GM12878 (cell line): Measurements from ENCODE around the gene ABL1. TPM values are rescaled to one million over a fixed set of nuclear protein-coding genes. Genes with fewer than 3 reads are reported as not detected.

Experiments used
- ATAC-seq: fragments of 200-7000 bp; cut with Tn5 transposase; 3 replicates; pipeline ENCODE4 v1.9.1; 2020; ENCODE audit warnings: mild to moderate bottlenecking, moderate library complexity
- BruUV-seq: library from RNA; stranded (reverse); fragments of 400-500 nt; replicated peaks from 2 replicates; lab custom pipeline; 2021; lab: Mats Ljungman, UMichigan
- CTCF ChIA-PET: fragments of 300-600 bp; sonication (Branson Sonifier 250); formaldehyde crosslinking; extraction: SDS; loops from one replicate; lab custom pipeline; 2021; ENCODE audit warnings: inconsistent platforms; lab: Yijun Ruan, JAX
- POLR2A ChIA-PET: fragments of 350-600 bp; formaldehyde crosslinking; extraction: SDS; loops from one replicate; lab custom pipeline; 2021; ENCODE audit warnings: inconsistent platforms; lab: Charles Lee
- RAD21 ChIA-PET: fragments of 300-600 bp; sonication (Branson Sonifier 250); formaldehyde crosslinking; loops from one replicate; lab custom pipeline; 2023; ENCODE audit warnings: antibody characterized with exemption; ENCODE audit not compliant: unreplicated experiment; lab: Charles Lee
- SMC1A ChIA-PET: fragments of 300-600 bp; sonication (Branson Sonifier 250); formaldehyde crosslinking; loops from one replicate; lab custom pipeline; 2023; ENCODE audit not compliant: unreplicated experiment, uncharacterized antibody; lab: Charles Lee
- DNase-seq: peaks from one replicate; pipeline ENCODE4 v3.0.0-alpha.2; 2011; ENCODE audit warnings: low read depth, low spot score
- FAIRE-seq: peaks from 3 replicates; lab custom pipeline; 2011; peaks lifted over from hg19 to GRCh38; lab: Jason Lieb, UNC
- H2AFZ ChIP-seq: 2 replicates; pipeline ENCODE4 v1.6.0; 2011; ENCODE audit warnings: low read depth, low read length, control low read depth; ENCODE audit not compliant: control insufficient read depth
- H3K27ac ChIP-seq: 2 replicates; pipeline ENCODE4 v1.5.1; 2011; ENCODE audit warnings: control low read depth; ENCODE audit not compliant: control insufficient read depth, insufficient read depth
- H3K27me3 ChIP-seq, 2 experiments: replicated peaks in 1 of 2; 2 replicates each; pipeline versions ENCODE4 v1.6.0 to v1.6.1; 2011; ENCODE audit warnings: low read length in 1 of 2; ENCODE audit not compliant: control insufficient read depth in 2 of 2, insufficient read depth in 2 of 2
- H3K36me3 ChIP-seq, 2 experiments: 2 replicates each; pipeline ENCODE4 v1.5.1; 2011; ENCODE audit warnings: low read length in 1 of 2; ENCODE audit not compliant: control insufficient read depth in 2 of 2, insufficient read depth in 2 of 2
- H3K4me1 ChIP-seq: 2 replicates; pipeline ENCODE4 v1.6.1; 2011; ENCODE audit warnings: mild to moderate bottlenecking, low read length, moderate library complexity, mixed read lengths; ENCODE audit not compliant: control insufficient read depth, insufficient read depth
- H3K4me2 ChIP-seq: 2 replicates; pipeline ENCODE4 v1.6.0; 2011; ENCODE audit warnings: control low read depth; ENCODE audit not compliant: control insufficient read depth, insufficient read depth
- H3K4me3 ChIP-seq: fragments of 200-600 bp; sonication (generic); 2 replicates; pipeline ENCODE4 v1.5.1; 2016
- H3K79me2 ChIP-seq: 2 replicates; pipeline ENCODE4 v1.6.0; 2011; ENCODE audit warnings: low read length; ENCODE audit not compliant: control insufficient read depth, insufficient read depth
- H3K9ac ChIP-seq: 2 replicates; pipeline ENCODE4 v1.8.0; 2011; ENCODE audit warnings: low read length, control low read depth, mixed read lengths; ENCODE audit not compliant: control insufficient read depth, insufficient read depth
- H3K9me3 ChIP-seq: replicated peaks from 3 replicates; pipeline ENCODE4 v1.5.1; 2011; ENCODE audit warnings: mild to moderate bottlenecking, low read length; ENCODE audit not compliant: control insufficient read depth, insufficient read depth
- H4K20me1 ChIP-seq: 2 replicates; pipeline ENCODE4 v1.6.0; 2011; ENCODE audit not compliant: control insufficient read depth, insufficient read depth
- FOXK2 ChIP-seq: fragments of 450-650 bp; IDR thresholded peaks from 2 replicates; pipeline ENCODE4 v1.6.1; 2017; ENCODE audit warnings: mild to moderate bottlenecking, moderate library complexity
- MLLT1 ChIP-seq: fragments of 450-650 bp; IDR thresholded peaks from 2 replicates; pipeline ENCODE4 v1.6.1; 2016; ENCODE audit warnings: mild to moderate bottlenecking
- TAF1 ChIP-seq: IDR thresholded peaks from 2 replicates; pipeline ENCODE4 v1.6.1; 2011; ENCODE audit warnings: mild to moderate bottlenecking, low read depth, low read length, borderline replicate concordance
- TARDBP ChIP-seq: IDR thresholded peaks from 2 replicates; pipeline ENCODE4 v1.6.1; 2016; ENCODE audit warnings: borderline replicate concordance
- TCF7 ChIP-seq: IDR thresholded peaks from 2 replicates; pipeline ENCODE4 v1.6.1; 2014; ENCODE audit warnings: antibody characterized with exemption, borderline replicate concordance
- USF1 ChIP-seq: IDR thresholded peaks from 2 replicates; pipeline ENCODE4 v1.6.1; 2011; ENCODE audit warnings: borderline replicate concordance, low read depth, mild to moderate bottlenecking, moderate library complexity, mixed read lengths, low read length; ENCODE audit not compliant: insufficient read depth; ENCODE audit errors: extremely low read length
- USF2 ChIP-seq: IDR thresholded peaks from 2 replicates; pipeline ENCODE4 v1.6.1; 2011; ENCODE audit warnings: low read depth, low read length, improper control_type of control experiment, borderline replicate concordance
- ZNF274 ChIP-seq: IDR thresholded peaks from one replicate; pipeline ENCODE4 v1.8.0; 2011; ENCODE audit not compliant: insufficient read length, insufficient read depth
- WGBS: methylation state at CpG from one replicate; pipeline ENCODE4 v1.1.6; 2016; ENCODE audit warnings: low lambda C conversion rate; ENCODE audit not compliant: insufficient replicate concordance, insufficient coverage; ENCODE audit errors: missing lambda C conversion rate; 5-methylcytosine and 5-hydroxymethylcytosine counted together
- in situ Hi-C: fragments of 300-500 bp; cut with MboI; formaldehyde crosslinking; loops from 9 replicates; pipeline ENCODE4 v1.14.3; 2018; ENCODE audit warnings: mixed read lengths
- intact Hi-C: fragments of 100-400 bp; cut with micrococcal nuclease; formaldehyde crosslinking; loops from one replicate; pipeline ENCODE4 v1.14.2; 2022; ENCODE audit not compliant: unreplicated experiment
- polyA plus RNA-seq, 11 experiments: library from polyadenylated mRNA; depleted of rRNA in 4 of 11; unstranded in 6 of 11; stranded (reverse) in 5 of 11; fragments of >200 nt; fragmentation: Nextera tagmentation in 4 of 11; fragmentation: Illumina TruSeq in 1 of 11; extraction: Ambion mirVana in 4 of 11; extraction: Trizol in 1 of 11; gene quantifications; 1 replicate in 1 of 11; 2 replicates in 10 of 11; pipeline versions ENCODE4 v1.2.1 to v1.2.3, GENCODE V29; 2011 to 2016; ENCODE audit warnings: inconsistent platforms in 2 of 11, missing spikeins in 2 of 11, low read depth in 1 of 11
- total RNA-seq, 4 experiments: library from RNA; depleted of rRNA in 3 of 4; stranded (reverse); fragments of >200 nt in 3 of 4; fragmentation: Illumina TruSeq in 1 of 4; extraction: Trizol in 1 of 4; gene quantifications; 2 replicates each; pipeline versions ENCODE4 v1.2.1 to v1.2.3, GENCODE V29; 2013 to 2021

Gene ABL1
- total and polyA plus RNA-seq, 10 of the 15 experiments (the other 5 are each of a cell fraction or from before 2014, with no cell fraction given), result 0.79 to 51.5 (median 16.3) TPM

GRCh38 chr9:130786526-130786925 lies 48.5 kb upstream of the ABL1 start:
- FAIRE-seq (no peak), ATAC-seq (no peak), DNase-seq (no peak)
- RAD21 ChIA-PET, result no interaction called here
- H3K27me3 ChIP-seq, result no peaks in the 10 kb centered on the region
- H3K4me2 ChIP-seq, result no peak overlapping the region
- 87% methylated on average over 4 of the region's 4 CpGs for whole genome bisulfite sequencing
- peaks cover 3% of the 10 kb centered on the region; the same call in 2 of the 3 replicates for H3K9me3 ChIP-seq
- H3K36me3 ChIP-seq, result no peaks in the 10 kb centered on the region
- SMC1A ChIA-PET, result interaction anchor here (1.7 kb wide), 2 partner anchors 12 to 15 kb away, joined by 4 to 5 read pairs; no protein-coding TSS in a partner anchor
- intact Hi-C loops (no loop called here), in situ Hi-C loops (no loop called here)
- no peak overlapping the region for H2AFZ ChIP-seq
- POLR2A ChIA-PET, result no interaction called here
- H3K79me2 ChIP-seq, result no peaks in the 10 kb centered on the region
- CTCF ChIA-PET, result interaction anchor here (0.6 to 1.4 kb wide), 3 partner anchors 11 to 83 kb away, joined by 3 read pairs; no protein-coding TSS in a partner anchor
- no peak overlapping the region for H3K9ac ChIP-seq
- BruUV-seq, result no TSS peak
- H3K4me3 ChIP-seq, result no peak overlapping the region
- no peak overlapping the region for H3K27ac ChIP-seq
- peaks cover 8% of the 10 kb centered on the region; the same call in 1 of the 2 replicates for H3K4me1 ChIP-seq
- H4K20me1 ChIP-seq, result no peaks in the 10 kb centered on the region
- TF ChIP-seq FOXK2 (no peak), TCF7 (no peak), USF2 (no peak), MLLT1 (no peak), TAF1 (no peak), TARDBP (no peak), ZNF274 (no peak), USF1 (no peak)
